Heart left ventricle (tissue), 13 donors: ENCODE measurements around the gene IMP4.

Experiments used
- POLR2A ChIP-seq, 2 donors: fragments of 450-650 bp; IDR thresholded peaks; one replicate each; pipeline ENCODE4 v1.6.1; 2017; ENCODE audit warnings: antibody characterized with exemption in 2 of 2, mild to moderate bottlenecking in 2 of 2, moderate library complexity in 2 of 2
- TF ChIP-seq, protein P1 (sequence below), 12 donors: fragments of 200-600 bp; sonication (generic) in 4 of 12; IDR thresholded peaks; one replicate each; pipeline versions ENCODE4 v1.5.0 to v1.8.0; 2018 to 2022; ENCODE audit warnings: antibody characterized with exemption in 12 of 12, mild to moderate bottlenecking in 5 of 12
- donor health status: ischemic (EF 13 %, LVEDD 7.1; RV severe dilation, severe dysfunction).
- donor health status: DM: no; HTN: yes; CAD: no.
- donor health status: DM: no; HTN: no; CAD: no.
- donor health status: ischemic (EF 25% LVEDD 6.9; RV normal size, moderate dysfunction).
- donor health status: ischemic (EF 25% LVEDD 5.7; RV mildly dilated, moderate dysfunction).
- donor health status: ischemic (EF 35%, LVEDD 5.7; RV mildly dilated, moderate dysfunction).
- donor health status: nonischemic (EF 11% LVEDD 7.7; RV severe dilation, severe dysfunction).
- donor health status: DM: yes; HTN: yes; CAD: no.
- donor health status: PGD.
- donor health status: ischemic (EF 29% LVEDD 5.4; RV normal size, mild dysfunction).
- donor health status: nonischemic (EF 23%, LVEDD 6.1; RV moderate dilation, normal function).

DNA sequence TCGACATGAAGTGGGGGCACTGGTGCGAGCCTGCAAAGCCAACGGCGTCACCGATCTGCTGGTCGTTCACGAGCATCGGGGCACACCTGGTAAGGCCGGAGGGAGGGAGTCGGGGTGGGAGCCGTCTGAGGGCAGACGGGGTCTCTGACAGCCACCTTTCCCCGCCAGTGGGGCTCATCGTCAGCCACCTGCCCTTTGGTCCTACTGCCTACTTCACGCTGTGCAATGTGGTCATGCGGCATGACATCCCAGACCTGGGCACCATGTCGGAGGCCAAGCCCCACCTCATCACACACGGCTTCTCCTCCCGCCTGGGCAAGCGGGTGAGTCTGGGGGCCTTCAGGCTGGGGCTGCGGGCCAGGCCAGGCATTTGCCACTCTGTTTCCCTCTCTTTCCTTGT is 2.9 kb downstream of the IMP4 start:
- TF ChIP-seq, protein P1, sequence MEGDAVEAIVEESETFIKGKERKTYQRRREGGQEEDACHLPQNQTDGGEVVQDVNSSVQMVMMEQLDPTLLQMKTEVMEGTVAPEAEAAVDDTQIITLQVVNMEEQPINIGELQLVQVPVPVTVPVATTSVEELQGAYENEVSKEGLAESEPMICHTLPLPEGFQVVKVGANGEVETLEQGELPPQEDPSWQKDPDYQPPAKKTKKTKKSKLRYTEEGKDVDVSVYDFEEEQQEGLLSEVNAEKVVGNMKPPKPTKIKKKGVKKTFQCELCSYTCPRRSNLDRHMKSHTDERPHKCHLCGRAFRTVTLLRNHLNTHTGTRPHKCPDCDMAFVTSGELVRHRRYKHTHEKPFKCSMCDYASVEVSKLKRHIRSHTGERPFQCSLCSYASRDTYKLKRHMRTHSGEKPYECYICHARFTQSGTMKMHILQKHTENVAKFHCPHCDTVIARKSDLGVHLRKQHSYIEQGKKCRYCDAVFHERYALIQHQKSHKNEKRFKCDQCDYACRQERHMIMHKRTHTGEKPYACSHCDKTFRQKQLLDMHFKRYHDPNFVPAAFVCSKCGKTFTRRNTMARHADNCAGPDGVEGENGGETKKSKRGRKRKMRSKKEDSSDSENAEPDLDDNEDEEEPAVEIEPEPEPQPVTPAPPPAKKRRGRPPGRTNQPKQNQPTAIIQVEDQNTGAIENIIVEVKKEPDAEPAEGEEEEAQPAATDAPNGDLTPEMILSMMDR (IDR thresholded peaks at IDR 0.05), result no peak
- no peak for TF ChIP-seq POLR2A (IDR thresholded peaks at IDR 0.05)
